H9 (cell line): Measurements from ENCODE around the gene SLC12A9. TPM values are rescaled to one million over a fixed set of nuclear protein-coding genes. Genes with fewer than 3 reads are reported as not detected.
A peak's percentile ranks its signal among the peaks of the same experiment; 100 is the strongest.

Experiments
- DNase-seq: peaks from one replicate; pipeline ENCODE4 v3.0.0-alpha.2; 2017
- H2AFZ ChIP-seq: one replicate; pipeline ENCODE4 v1.6.1; 2013; ENCODE audit warnings: mild to moderate bottlenecking, low read length, control low read depth, moderate library complexity
- H2AK5ac ChIP-seq: 2 replicates; pipeline ENCODE4 v1.6.1; 2013; ENCODE audit warnings: low read length, control low read depth, mixed read lengths; ENCODE audit not compliant: insufficient read length
- H2BK120ac ChIP-seq: one replicate; pipeline ENCODE4 v1.6.1; 2013; ENCODE audit warnings: low read depth, mild to moderate bottlenecking, low read length, control low read depth, inconsistent platforms; ENCODE audit not compliant: poor library complexity, severe bottlenecking
- H2BK12ac ChIP-seq: 2 replicates; pipeline ENCODE4 v1.6.1; 2013; ENCODE audit warnings: low read length, control low read depth, mixed read lengths, low read depth; ENCODE audit not compliant: insufficient read length
- H2BK15ac ChIP-seq: 2 replicates; pipeline ENCODE4 v1.6.1; 2013; ENCODE audit warnings: low read depth, low read length, control low read depth
- H2BK20ac ChIP-seq: one replicate; pipeline ENCODE4 v1.6.1; 2013; ENCODE audit warnings: low read depth, mild to moderate bottlenecking, low read length, control low read depth, inconsistent platforms; ENCODE audit not compliant: poor library complexity, severe bottlenecking
- H2BK5ac ChIP-seq: 2 replicates; pipeline ENCODE4 v1.6.1; 2013; ENCODE audit warnings: low read length, control low read depth, mixed read lengths; ENCODE audit not compliant: insufficient read length
- H3K14ac ChIP-seq: 2 replicates; pipeline ENCODE4 v1.6.1; 2013; ENCODE audit warnings: low read length, control low read depth; ENCODE audit not compliant: insufficient read depth
- H3K18ac ChIP-seq: 2 replicates; pipeline ENCODE4 v1.6.1; 2013; ENCODE audit warnings: low read depth, mild to moderate bottlenecking, mixed read lengths, low read length, control low read depth; ENCODE audit not compliant: insufficient read length
- H3K23ac ChIP-seq: 2 replicates; pipeline ENCODE4 v1.6.1; 2013; ENCODE audit warnings: low read length, control low read depth, mixed read lengths, low read depth; ENCODE audit not compliant: insufficient read length
- H3K23me2 ChIP-seq: 2 replicates; pipeline ENCODE4 v1.6.1; 2013; ENCODE audit warnings: low read depth, mild to moderate bottlenecking, mixed read lengths, low read length, control low read depth; ENCODE audit not compliant: insufficient read length, poor library complexity, severe bottlenecking
- H3K27ac ChIP-seq: 2 replicates; pipeline ENCODE4 v1.5.1; 2013; ENCODE audit warnings: low read length, control low read depth, mixed read lengths, low read depth; ENCODE audit not compliant: insufficient read length
- H3K27me3 ChIP-seq: 2 replicates; pipeline ENCODE4 v1.6.1; 2013; ENCODE audit warnings: low read length, control low read depth, inconsistent platforms; ENCODE audit not compliant: insufficient read depth
- H3K4ac ChIP-seq: 2 replicates; pipeline ENCODE4 v1.6.1; 2013; ENCODE audit warnings: low read depth, mild to moderate bottlenecking, control low read depth, inconsistent platforms, low read length, moderate library complexity
- H3K4me1 ChIP-seq: 2 replicates; pipeline ENCODE4 v1.6.1; 2013; ENCODE audit warnings: low read length, control low read depth, inconsistent platforms; ENCODE audit not compliant: insufficient read depth
- H3K4me2 ChIP-seq: 2 replicates; pipeline ENCODE4 v1.6.1; 2013; ENCODE audit warnings: low read length, control low read depth, mixed read lengths; ENCODE audit not compliant: insufficient read length, insufficient read depth
- H3K56ac ChIP-seq: 2 replicates; pipeline ENCODE4 v1.6.1; 2013; ENCODE audit warnings: low read depth, mild to moderate bottlenecking, mixed read lengths, low read length, control low read depth; ENCODE audit not compliant: insufficient read length
- H3K79me1 ChIP-seq: 2 replicates; pipeline ENCODE4 v1.6.1; 2013; ENCODE audit warnings: low read depth, mild to moderate bottlenecking, moderate library complexity, low read length, control low read depth, inconsistent platforms; ENCODE audit not compliant: insufficient read depth, poor library complexity, severe bottlenecking
- H3K79me2 ChIP-seq: 2 replicates; pipeline ENCODE4 v1.6.1; 2013; ENCODE audit warnings: low read length, control low read depth, inconsistent platforms; ENCODE audit not compliant: insufficient read depth
- H3K9ac ChIP-seq: 2 replicates; pipeline ENCODE4 v1.6.1; 2013; ENCODE audit warnings: low read length, control low read depth, mixed read lengths; ENCODE audit not compliant: insufficient read length; ENCODE audit errors: extremely low read depth
- H3K9me3 ChIP-seq: one replicate; pipeline ENCODE4 v1.6.1; 2013; ENCODE audit warnings: low read depth, low read length, inconsistent platforms; ENCODE audit not compliant: control insufficient read depth
- H3T11ph ChIP-seq: one replicate; pipeline ENCODE4 v1.6.1; 2013; ENCODE audit warnings: mild to moderate bottlenecking, low read length, control low read depth, inconsistent platforms
- H4K20me1 ChIP-seq: one replicate; pipeline ENCODE4 v1.6.1; 2013; ENCODE audit not compliant: control insufficient read depth, insufficient read length, insufficient read depth
- H4K5ac ChIP-seq: 2 replicates; pipeline ENCODE4 v1.6.1; 2013; ENCODE audit warnings: low read depth, mild to moderate bottlenecking, mixed read lengths, low read length, control low read depth; ENCODE audit not compliant: insufficient read length
- H4K8ac ChIP-seq: replicated peaks from 2 replicates; pipeline ENCODE4 v1.6.1; 2013; ENCODE audit warnings: low read length, control low read depth, mixed read lengths, low read depth; ENCODE audit not compliant: insufficient read length
- H4K91ac ChIP-seq: 2 replicates; pipeline ENCODE4 v1.6.1; 2013; ENCODE audit warnings: low read depth, mild to moderate bottlenecking, moderate library complexity, mixed read lengths, low read length, control low read depth; ENCODE audit not compliant: insufficient read length
- H3K27ac Mint-ChIP-seq, 3 experiments: 2 replicates in 2 of 3; 3 replicates in 1 of 3; pipeline ENCODE4 v1.8.0; 2020 to 2021; ENCODE audit warnings: mixed read lengths in 3 of 3, mild to moderate bottlenecking in 1 of 3, moderate library complexity in 1 of 3
- H3K27me3 Mint-ChIP-seq: 2 replicates; pipeline ENCODE4 v1.8.0; 2021; ENCODE audit warnings: low read depth, mild to moderate bottlenecking, moderate library complexity, mixed read lengths
- H3K36me3 Mint-ChIP-seq, 3 experiments: 2 replicates in 2 of 3; 3 replicates in 1 of 3; pipeline ENCODE4 v1.8.0; 2020 to 2021; ENCODE audit warnings: low read depth in 3 of 3, mixed read lengths in 3 of 3; ENCODE audit not compliant: insufficient read depth in 1 of 3
- H3K4me1 Mint-ChIP-seq, 2 experiments: 2 replicates each; pipeline ENCODE4 v1.8.0; 2020; ENCODE audit warnings: mixed read lengths in 2 of 2
- H3K4me3 Mint-ChIP-seq, 2 experiments: 2 replicates in 1 of 2; 3 replicates in 1 of 2; pipeline ENCODE4 v1.8.0; 2020 to 2021; ENCODE audit warnings: mild to moderate bottlenecking in 2 of 2, mixed read lengths in 2 of 2, moderate library complexity in 1 of 2
- H3K9me3 Mint-ChIP-seq, 2 experiments: 2 replicates in 1 of 2; 3 replicates in 1 of 2; pipeline ENCODE4 v1.8.0; 2020; ENCODE audit warnings: mild to moderate bottlenecking in 2 of 2, mixed read lengths in 2 of 2, moderate library complexity in 1 of 2
- CTCF ChIP-seq: fragments of 200-600 bp; sonication (generic); conservative IDR thresholded peaks from 3 replicates; pipeline ENCODE4 v1.8.0; 2021; ENCODE audit warnings: antibody characterized with exemption, mild to moderate bottlenecking
- WGBS: extraction: QIAGEN DNeasy Blood & Tissue Kit; methylation state at CpG from one replicate; pipeline ENCODE4 v1.1.7; 2013; ENCODE audit warnings: missing lambda C conversion rate, low lambda C conversion rate, mixed read lengths; ENCODE audit not compliant: insufficient read length; ENCODE audit errors: extremely low coverage; 5-methylcytosine and 5-hydroxymethylcytosine counted together
- total RNA-seq: library from RNA; stranded (reverse); gene quantifications from 2 replicates; pipeline ENCODE4 v1.2.1, GENCODE V29; 2021

The SLC12A9 gene
- total RNA-seq, 1 experiment from 2014 or later, result 43.0 TPM

- TF ChIP-seq CTCF, result no peak
- H3K27me3 ChIP-seq, result no peaks in the 10 kb centered on the region
- H3K9me3 ChIP-seq, result no peaks in the 10 kb centered on the region
- H3K4me1 Mint-ChIP-seq, result peaks cover 21 to 22% of the 10 kb centered on the region in 2 experiments
- no peak overlapping the region for H4K8ac ChIP-seq
- no peak for DNase-seq
- no peaks in the 10 kb centered on the region for H3K79me1 ChIP-seq
- peak overlapping the region; percentile 73 for H3K27ac ChIP-seq
- H3K4me3 Mint-ChIP-seq, result peak overlapping the region; percentile 99
- H3K9me3 Mint-ChIP-seq, result no peaks in the 10 kb centered on the region
- H2BK12ac ChIP-seq, result no peak overlapping the region
- H4K5ac ChIP-seq, result peak overlapping the region; percentile 15
- peaks cover 5% of the 10 kb centered on the region for H3K23me2 ChIP-seq
- H3T11ph ChIP-seq, result no peak overlapping the region
- peak overlapping the region; percentile 89; the same call in 1 of the 2 replicates for H3K14ac ChIP-seq
- peak overlapping the region; percentile 95 for H3K18ac ChIP-seq
- peaks cover 53 to 87% (median 85%) of the 10 kb centered on the region in 3 experiments for H3K36me3 Mint-ChIP-seq
- H3K4me1 ChIP-seq, result no peaks in the 10 kb centered on the region; the same call in 1 of the 2 replicates
- H2BK15ac ChIP-seq, result no peak overlapping the region
- no peak overlapping the region for H3K56ac ChIP-seq
- no peak overlapping the region for H2AK5ac ChIP-seq
- peak overlapping the region; percentile 99 to 100 (median 99) for H3K27ac Mint-ChIP-seq
- H3K79me2 ChIP-seq, result peaks cover 29% of the 10 kb centered on the region; the same call in 1 of the 2 replicates
- no peak overlapping the region for H2BK120ac ChIP-seq
- no CpG with 5 or more reads among the region's 8 CpGs for WGBS
- peak overlapping the region; percentile 60 for H3K4me2 ChIP-seq
- peak overlapping the region; percentile 90 for H3K9ac ChIP-seq
- no peak overlapping the region for H2BK5ac ChIP-seq
- no peaks in the 10 kb centered on the region for H4K20me1 ChIP-seq
- H3K23ac ChIP-seq, result no peak overlapping the region
- H3K4ac ChIP-seq, result no peak overlapping the region; the same call in 1 of the 2 replicates
- no peak overlapping the region for H2BK20ac ChIP-seq
- H4K91ac ChIP-seq, result no peak overlapping the region
- no peaks in the 10 kb centered on the region for H3K27me3 Mint-ChIP-seq
- H2AFZ ChIP-seq, result no peak overlapping the region
These were observed 21.7 kb downstream of the SLC12A9 start for GRCh38 chr7:100874300-100874576.
